ENCODE data around the gene LAPTM4A. TPM values are rescaled to one million over a fixed set of nuclear protein-coding genes. Genes with fewer than 3 reads are reported as not detected.

The LAPTM4A gene
- total and polyA plus RNA-seq, 8 donors: 38.5 to 238 (median 92.4) TPM

GRCh38 chr2:20080428-20080827 is 29.0 kb upstream of the LAPTM4A start:
- 78 to 93% (median 88%) methylated on average over 10 of the region's 10 CpGs for WGBS, 5 donors
- DNase-seq: no peak
- Histone ChIP-seq H3K4me1 (no peaks in the 10 kb centered on the region), H3K27me3 (no peaks in the 10 kb centered on the region), H3K4me3 (no peak overlapping the region), H3K27ac (no peak overlapping the region), H3K36me3 (no peaks in the 10 kb centered on the region), H3K9me3 (no peaks in the 10 kb centered on the region)
- TF ChIP-seq POLR2AphosphoS5 (IDR thresholded peaks at IDR 0.05): no peak
- no peak for TF ChIP-seq POLR2A (IDR thresholded peaks at IDR 0.05)
- TF ChIP-seq CTCF (IDR thresholded peaks at IDR 0.05): no peak
- TF ChIP-seq EP300 (IDR thresholded peaks at IDR 0.05): no peak
- intact Hi-C loops (cut with DNase I; ENCODE audit: low total_unique reads): no loop called here

- Histone ChIP-seq H3K27ac (no peak overlapping the region), H3K36me3 (no peaks in the 10 kb centered on the region), H3K4me3 (no peak overlapping the region), H3K27me3 (no peaks in the 10 kb centered on the region), H3K9me3 (no peaks in the 10 kb centered on the region), H3K4me1 (no peaks in the 10 kb centered on the region)
- 86 to 95% (median 88%) methylated on average over 5 to 6 of the region's 6 CpGs for WGBS, 5 donors
- intact Hi-C loops (cut with DNase I; ENCODE audit: low total_unique reads): no loop called here
- DNase-seq: no peak
- no peak for TF ChIP-seq EP300 (IDR thresholded peaks at IDR 0.05)
- TF ChIP-seq POLR2A (IDR thresholded peaks at IDR 0.05): no peak
- no peak for TF ChIP-seq POLR2AphosphoS5 (IDR thresholded peaks at IDR 0.05)
- TF ChIP-seq CTCF (IDR thresholded peaks at IDR 0.05): no peak
Observed at GRCh38 chr2:20079546-20080115, 28.2 kb upstream of the LAPTM4A start.

- H3K27ac ChIP-seq: no peak overlapping the region
- TF ChIP-seq CTCF (IDR thresholded peaks at IDR 0.05): no peak
- no peak for DNase-seq
- H3K4me1 ChIP-seq: peaks cover 0 to 9% (median 5%) of the 10 kb centered on the region in 4 donors
- no peaks in the 10 kb centered on the region for H3K36me3 ChIP-seq
- intact Hi-C loops (cut with DNase I; ENCODE audit: low total_unique reads): no loop called here
- H3K9me3 ChIP-seq: no peaks in the 10 kb centered on the region
- 86 to 91% (median 89%) methylated on average over 4 of the region's 4 CpGs for WGBS, 5 donors
- no peaks in the 10 kb centered on the region for H3K27me3 ChIP-seq
- H3K4me3 ChIP-seq: no peak overlapping the region
Observed at GRCh38 chr2:20077411-20077940, 26.0 kb upstream of the LAPTM4A start.

GRCh38 chr2:20076757-20077156 is 25.3 kb upstream of the LAPTM4A start:
- Histone ChIP-seq H3K4me3 (no peak overlapping the region), H3K4me1 (peaks cover 4 to 15% (median 12%) of the 10 kb centered on the region in 4 donors), H3K36me3 (no peaks in the 10 kb centered on the region), H3K27me3 (no peaks in the 10 kb centered on the region), H3K9me3 (no peaks in the 10 kb centered on the region), H3K27ac (no peak overlapping the region)
- 86 to 91% (median 88%) methylated on average over 6 of the region's 6 CpGs for WGBS, 5 donors
- TF ChIP-seq CTCF (IDR thresholded peaks at IDR 0.05) (no peak), POLR2AphosphoS5 (IDR thresholded peaks at IDR 0.05) (no peak), EP300 (IDR thresholded peaks at IDR 0.05) (no peak), POLR2A (IDR thresholded peaks at IDR 0.05) (no peak)
- intact Hi-C loops (cut with DNase I; ENCODE audit: low total_unique reads): no loop called here
- no peak for DNase-seq

Measured in stomach (tissue), 9 donors.